ENCODE data around the gene TUSC2.
"Not testable (repeated sequence)": the region's sequence is repeated elsewhere in the genome, so short reads cannot be mapped to it uniquely, and the experiment has no call there.

Gene TUSC2

DNA sequence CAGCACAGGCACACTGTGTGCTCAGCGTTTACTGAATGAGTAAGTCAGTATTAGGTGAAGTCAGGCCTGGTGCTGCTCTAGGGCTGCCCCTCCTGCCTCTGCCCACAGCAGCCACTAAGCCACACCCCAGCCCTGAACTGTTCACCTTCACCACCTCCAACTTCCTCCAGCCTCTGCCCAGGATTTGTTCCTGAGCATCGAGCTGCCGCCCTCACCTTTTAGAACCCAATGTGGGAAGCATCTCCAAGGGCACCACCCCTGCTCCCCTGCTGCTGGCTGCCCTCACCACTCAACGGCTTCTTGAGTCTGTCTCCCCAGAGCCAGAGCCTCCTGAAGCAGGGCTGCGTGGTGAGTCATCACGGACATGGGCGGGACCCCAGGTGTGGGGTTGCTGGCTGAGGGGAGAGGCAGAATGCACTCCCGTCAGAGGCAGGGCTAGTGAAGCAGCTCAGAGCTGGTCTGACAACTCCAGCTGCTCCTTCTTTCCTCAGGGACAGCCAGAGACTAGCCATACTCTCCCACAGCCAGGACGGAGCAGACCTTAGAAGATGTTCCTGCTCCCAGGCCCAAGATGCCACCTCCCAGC lies 11.3 kb downstream of the TUSC2 start:
- peak; percentile 85 for DNase-seq

DNA sequence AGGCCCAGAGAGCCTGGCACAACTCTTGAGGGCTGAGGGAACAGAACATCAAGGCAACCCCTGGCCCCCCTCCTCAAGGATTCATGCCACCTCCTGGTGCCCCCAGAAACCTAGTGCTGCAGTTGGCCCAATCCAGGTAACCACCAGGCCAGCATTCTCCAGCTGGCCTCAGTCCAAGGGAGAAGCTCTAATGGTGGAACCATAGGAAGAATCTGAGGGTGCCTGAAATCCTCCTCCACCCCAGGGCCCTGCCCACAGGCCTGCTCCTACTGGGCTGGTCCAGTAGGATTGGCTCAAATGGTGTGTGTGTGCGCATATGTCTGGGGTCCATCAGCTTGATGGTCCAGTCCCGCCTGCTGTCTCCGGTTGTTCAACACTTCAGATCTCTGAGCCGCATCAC lies 13.2 kb downstream of the TUSC2 start:
- DNase-seq, result no peak

- DNase-seq, result no peak
Observed at GRCh38 chr3:50314342-50314741, 13.7 kb downstream of the TUSC2 start.

GRCh38 chr3:50312041-50312440 lies 16.0 kb downstream of the TUSC2 start:
- DNase-seq, result not testable (repeated sequence)

- no peak for DNase-seq
Observed at GRCh38 chr3:50304601-50305000, 23.4 kb downstream of the TUSC2 start.

- no peak for DNase-seq
Observed at GRCh38 chr3:50303013-50303815, 24.8 kb downstream of the TUSC2 start, which contains the start of gene HYAL1. HYAL1 (minus strand) TSS chr3:50303574; CDS start chr3:50302956, 618 bp downstream.

DNA sequence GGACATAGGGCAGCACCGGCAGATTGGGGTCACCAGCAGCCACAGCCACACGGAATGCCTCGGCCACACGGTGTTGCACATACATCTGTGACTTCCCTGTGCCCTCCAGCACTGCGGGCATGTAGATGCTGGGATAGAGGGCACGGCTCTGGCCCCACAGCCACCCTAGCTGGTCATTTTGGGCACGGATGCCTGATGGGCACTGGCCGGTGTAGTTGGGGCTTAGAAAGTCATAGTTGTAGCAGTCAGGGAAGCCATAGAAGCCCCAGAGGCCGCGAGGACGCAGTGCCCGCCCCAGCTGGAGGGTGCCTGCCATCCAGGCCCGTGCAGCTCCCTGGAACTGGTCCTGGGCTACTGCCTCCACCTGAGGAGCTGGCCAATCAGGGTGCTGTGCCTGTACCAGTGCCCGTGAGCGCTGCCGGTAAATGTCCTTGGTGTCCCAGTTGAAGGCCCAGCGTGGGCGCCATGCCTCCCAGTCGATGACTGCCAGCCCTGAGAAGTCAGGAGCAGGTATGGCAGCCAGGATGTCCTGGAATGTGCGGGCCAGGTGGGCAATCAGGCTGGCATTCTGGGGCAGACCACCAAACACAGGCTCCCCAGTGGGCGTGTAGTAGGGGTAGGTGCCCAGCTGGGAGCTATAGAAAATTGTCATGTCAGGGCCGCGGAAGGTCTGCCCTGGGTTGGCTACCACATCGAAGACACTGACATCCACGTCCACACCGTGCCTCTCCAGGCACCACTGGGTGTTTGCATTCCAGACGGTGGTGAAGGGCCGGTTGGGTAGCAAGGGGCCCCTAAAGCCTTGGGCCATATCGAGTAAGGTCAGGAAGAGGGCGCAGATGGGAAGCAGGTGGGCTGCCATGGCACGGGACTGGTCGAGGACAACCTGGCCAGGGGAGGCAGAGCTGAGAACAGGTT lies 25.7 kb downstream of the TUSC2 start:
- DNase-seq, result no peak

- DNase-seq, result no peak
Observed at GRCh38 chr3:50300681-50301254, 27.3 kb downstream of the TUSC2 start.

DNA sequence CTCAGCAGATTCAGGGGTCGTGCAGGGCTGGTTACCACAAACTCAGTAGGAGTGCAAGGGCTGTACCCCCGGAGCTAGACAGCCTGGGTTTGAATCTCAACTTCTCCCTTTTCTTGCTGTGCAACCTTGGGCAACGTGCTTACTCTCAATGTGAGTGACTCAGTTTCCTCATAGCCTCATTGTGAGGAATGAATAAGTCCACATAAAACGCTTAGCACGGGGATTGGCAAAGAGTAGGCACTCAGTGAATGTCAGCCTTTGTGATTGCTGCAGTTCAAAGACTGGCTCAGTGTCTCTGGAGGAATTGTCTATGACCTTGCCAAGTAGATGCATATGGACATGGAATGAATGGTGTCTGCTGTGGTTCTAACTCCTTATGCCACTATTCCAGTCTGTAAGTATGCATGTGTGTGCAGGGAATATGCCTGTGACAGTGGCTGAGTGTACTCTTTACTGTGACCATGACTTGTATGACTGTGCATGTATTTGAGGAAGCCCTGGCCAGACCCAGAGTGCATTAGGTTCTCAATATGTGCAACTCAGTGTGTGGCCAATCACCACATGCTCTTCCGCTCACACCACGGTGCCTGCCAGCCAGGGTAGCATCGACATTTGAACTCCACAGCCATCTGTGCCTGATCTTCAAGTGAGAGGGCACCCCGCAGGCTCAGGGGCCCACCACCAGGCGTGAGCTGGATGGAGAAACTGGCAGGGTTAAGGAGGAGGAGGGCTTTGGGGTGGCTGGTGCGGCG lies 27.9 kb downstream of the TUSC2 start:
- DNase-seq, result no peak

- DNase-seq, result no peak
Observed at GRCh38 chr3:50299638-50299928, 28.4 kb downstream of the TUSC2 start.

DNA sequence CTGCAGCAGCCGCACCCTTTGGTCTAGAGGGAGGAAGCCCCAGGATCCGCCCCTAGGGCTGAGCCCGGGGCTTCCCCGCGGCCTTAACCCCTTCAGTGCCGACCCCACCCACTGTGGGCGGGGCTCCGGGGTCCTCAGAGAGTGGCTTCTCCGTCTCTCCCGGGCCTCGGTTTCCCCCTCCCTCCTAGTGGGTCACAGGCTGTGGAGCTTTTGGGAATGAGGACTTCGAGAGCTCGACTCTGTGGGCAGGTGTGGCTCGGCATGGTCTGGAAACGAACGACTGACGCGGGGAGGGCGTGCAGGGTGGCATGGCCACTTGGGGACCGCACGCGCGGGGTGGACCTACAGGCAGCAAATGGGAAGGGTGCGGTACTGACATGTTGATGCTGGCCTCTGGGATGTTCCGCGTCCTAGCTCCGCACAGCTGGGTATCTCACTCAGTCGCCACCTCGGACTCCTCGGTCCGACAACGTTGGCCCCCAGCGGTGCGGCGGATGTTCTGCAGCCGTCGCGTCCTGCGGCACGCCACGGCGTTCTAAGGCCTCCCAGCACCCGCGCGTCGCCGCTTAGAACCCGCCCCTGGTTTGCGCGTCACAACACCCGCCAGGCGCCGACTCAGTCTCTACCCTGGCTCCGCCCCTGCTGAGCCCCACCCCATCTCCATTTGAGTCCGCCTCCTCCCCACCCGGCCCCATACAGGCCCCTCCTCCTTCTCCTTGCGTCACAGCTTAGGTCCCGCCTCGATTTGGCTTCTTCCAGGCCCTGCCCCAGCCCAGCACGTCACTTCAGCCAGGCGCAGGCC lies 29.0 kb downstream of the TUSC2 start, which contains the start of the genes HYAL3 and NAA80:
Gene HYAL3, minus strand, starts transcription at position 570 of the 802 bp plus-strand sequence. CDS start 3,803 bp downstream, outside the sequence.
Gene NAA80, minus strand, starts transcription at position 570 of the 802 bp plus-strand sequence. CDS start 1,942 bp downstream, outside the sequence.
- DNase-seq, result peak; percentile 80

DNA sequence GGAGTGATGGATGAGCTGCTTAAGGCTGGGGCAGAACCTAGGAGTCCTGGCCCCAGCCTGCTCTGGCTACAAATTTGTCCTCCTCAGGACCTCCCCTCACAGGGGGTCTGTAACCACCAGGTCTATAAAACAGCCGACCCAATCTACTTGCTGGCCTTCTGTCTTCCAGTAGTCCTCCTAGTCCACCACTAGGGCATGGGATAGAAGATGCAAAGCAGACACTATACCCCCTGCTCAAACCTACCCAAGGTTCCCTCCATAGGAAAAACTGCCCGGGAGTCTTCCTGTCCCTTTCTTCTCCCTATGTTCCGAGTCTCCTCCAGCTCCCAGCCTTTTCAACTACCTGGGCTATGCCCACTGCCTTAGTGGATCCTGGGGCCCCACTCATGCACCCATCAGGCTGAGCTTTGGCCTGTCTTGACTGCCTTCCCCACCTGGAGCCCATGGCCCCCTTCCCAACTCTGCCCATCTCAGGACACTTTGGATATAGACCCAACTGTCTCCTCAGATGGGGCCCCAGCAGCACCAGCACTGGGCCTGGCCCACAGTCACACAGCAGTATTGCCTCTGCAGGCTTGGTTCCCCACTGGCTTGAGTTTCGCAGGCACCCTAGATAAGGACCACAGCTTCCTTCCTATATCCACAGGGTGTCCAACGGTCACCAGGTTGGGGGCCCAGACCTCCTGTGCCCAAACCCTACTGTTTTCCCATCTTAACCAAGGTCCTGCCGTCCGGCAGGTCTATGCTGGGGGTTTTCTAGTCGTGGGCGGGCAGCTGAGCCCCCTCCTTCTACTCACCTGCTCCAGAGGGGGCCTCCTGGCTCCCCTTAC lies 29.9 kb downstream of the TUSC2 start:
- no peak for DNase-seq

GRCh38 chr3:50297384-50297775 lies 30.6 kb downstream of the TUSC2 start:
- no peak for DNase-seq

DNA sequence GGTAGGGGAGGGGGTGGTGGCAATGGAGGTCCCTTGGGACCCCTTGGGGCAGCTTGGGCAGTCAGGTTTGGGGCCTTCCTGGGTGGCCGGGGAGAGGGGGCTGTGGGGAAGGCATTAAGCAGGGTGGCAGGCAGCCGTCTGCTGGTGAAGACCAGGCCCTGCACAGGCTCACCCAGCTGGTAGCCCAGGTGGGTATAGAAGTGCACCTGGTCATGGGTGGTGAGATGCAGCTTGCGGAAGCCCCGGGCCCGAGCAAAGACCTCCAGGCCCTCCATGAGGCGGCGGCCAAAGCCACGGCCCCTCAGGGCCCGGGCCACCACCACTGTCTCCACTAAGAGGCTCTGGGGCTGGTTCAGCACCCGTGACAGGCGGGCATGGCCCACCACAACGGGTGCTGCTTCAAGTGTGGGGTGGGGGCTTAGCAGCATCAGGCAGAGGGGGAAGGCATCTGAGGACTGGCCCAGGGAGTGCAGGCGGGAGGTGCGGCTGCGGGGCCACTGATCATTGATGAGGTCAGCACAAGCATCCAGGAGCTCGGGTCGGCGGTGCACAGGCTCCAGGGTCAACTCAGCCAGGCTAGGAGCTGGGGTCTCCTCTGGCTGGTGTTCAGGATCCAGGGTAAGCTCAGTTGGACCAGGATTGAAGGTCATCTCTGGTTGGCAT lies 31.2 kb downstream of the TUSC2 start:
- no peak for DNase-seq

DNA sequence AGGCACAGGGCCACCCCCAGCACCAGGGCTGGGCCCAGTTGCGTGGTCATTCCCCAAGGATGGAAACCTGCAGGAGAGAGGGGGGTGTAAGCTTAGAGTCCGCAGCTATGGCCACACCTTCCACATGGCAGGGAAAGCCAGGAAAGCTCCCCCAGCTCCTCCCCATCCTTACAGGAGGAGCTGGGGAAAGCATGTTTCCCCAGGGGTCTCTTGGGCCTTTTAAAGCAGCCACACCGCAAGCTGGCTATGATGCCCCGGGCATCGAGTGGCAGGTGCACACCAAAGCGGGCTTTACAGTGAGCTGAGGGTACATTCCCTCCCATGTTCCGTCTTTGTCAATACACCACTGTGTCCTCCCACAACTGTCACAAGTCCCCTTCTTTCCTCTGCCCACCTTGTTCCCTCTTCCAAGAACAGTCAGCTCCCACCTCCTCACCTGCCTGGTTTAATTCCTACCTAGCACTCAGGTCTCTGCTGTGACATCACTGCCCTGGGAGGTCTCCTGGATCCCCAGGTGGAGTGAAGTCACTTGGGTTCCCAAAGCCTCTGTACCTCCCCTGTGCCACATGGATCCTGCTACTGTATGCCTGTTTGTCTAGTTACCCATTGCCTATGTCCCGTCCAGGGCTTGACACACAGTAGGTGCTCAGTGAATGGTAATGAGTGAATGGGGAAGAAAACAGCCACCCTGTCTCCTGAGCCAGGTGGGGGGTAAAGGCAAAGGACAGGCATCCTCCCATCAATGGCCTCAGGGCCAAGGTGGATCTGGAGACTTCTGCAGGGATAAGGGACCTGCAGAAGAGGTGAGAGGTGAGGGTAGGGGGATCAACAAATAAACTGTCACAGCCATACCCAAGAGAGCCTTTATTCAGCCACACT lies 32.2 kb downstream of the TUSC2 start:
- no peak for DNase-seq

DNA sequence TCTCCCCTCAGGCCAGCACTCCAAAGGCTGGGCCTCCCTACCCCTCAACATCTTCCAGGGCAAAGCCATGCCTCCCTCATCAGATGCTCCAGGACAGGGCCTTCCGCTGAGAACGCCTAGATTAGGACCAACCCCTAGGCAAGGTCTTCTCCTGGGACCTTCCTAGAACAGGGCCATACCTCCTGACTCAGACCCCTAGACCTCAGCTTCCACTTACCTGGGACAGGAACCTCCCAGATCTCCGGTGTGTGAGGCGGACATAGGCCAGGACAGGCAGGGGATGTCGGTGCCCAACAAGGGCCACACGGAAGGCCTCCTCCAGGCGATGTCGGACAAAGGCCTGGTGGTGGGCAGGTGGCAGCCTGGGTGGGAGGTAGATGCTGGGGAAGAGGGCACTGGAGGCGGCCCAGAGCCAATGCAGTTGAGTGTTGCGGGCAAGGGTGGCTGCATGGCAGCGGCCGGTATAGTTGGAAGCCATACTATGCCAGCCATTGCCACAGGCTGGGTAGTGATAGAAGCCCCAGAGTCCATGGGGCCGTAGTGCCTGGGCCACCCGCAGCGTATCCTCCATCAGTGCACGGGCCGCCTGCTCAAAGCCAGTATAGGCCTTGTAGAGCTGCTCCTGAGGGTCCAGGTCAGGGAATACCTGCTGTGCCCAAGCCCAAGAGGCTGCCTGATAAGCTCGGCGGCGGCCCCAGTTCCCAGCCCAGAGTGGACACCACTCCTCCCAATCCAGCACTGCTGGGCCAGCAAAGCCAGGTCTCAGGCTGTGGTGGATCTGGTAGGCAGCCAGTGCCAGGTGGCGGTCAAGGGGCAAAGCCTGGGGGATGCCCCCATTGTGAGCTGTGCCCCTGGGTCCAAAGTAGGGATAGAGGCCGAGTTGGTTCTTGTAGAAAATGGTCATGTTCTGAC lies 33.3 kb downstream of the TUSC2 start:
- no peak for DNase-seq

- no peak for DNase-seq
Observed at GRCh38 chr3:50294089-50294488, 33.9 kb downstream of the TUSC2 start.

All from NCI-H226 (cell line).